PC-9 (cell line): ENCODE results near the gene RBX1. TPM values are rescaled to one million over a fixed set of nuclear protein-coding genes. Genes with fewer than 3 reads are reported as not detected.
A peak's percentile ranks its signal among the peaks of the same experiment; 100 is the strongest.

ENCODE experiments used
- BruUV-seq: library from RNA; stranded (reverse); fragments of 400-500 nt; replicated peaks from 2 replicates; lab custom pipeline; 2021; lab: Mats Ljungman, UMichigan
- CTCF ChIA-PET: fragments of 300-600 bp; sonication (Branson Sonifier 250); formaldehyde crosslinking; loops from one replicate; lab custom pipeline; 2022; ENCODE audit warnings: antibody characterized with exemption; lab: Charles Lee
- POLR2A ChIA-PET: fragments of 300-600 bp; sonication (Branson Sonifier 250); formaldehyde crosslinking; loops from one replicate; lab custom pipeline; 2022; ENCODE audit warnings: antibody characterized with exemption; ENCODE audit not compliant: unreplicated experiment; lab: Charles Lee
- DNase-seq, 2 experiments: peaks; one replicate each; pipeline versions ENCODE4 v3.0.0 to v3.0.0-alpha.2; 2015 to 2022; ENCODE audit warnings: mixed read lengths in 1 of 2
- H2AFZ ChIP-seq: fragments of 200-600 bp; sonication (generic); 2 replicates; pipeline ENCODE4 v1.8.1; 2017; ENCODE audit warnings: antibody characterized with exemption
- H3F3A ChIP-seq: fragments of 200-600 bp; sonication (generic); 2 replicates; pipeline ENCODE4 v1.8.1; 2017; ENCODE audit warnings: antibody characterized with exemption, mild to moderate bottlenecking, low read depth; ENCODE audit not compliant: insufficient read depth
- H3K27ac ChIP-seq: fragments of 200-600 bp; sonication (generic); 2 replicates; pipeline ENCODE4 v1.6.1; 2016; ENCODE audit warnings: mixed run types
- H3K27me3 ChIP-seq: fragments of 200-600 bp; sonication (generic); 2 replicates; pipeline ENCODE4 v1.6.1; 2016; ENCODE audit warnings: low read depth, mixed run types; ENCODE audit not compliant: insufficient read depth
- H3K36me3 ChIP-seq: fragments of 200-600 bp; sonication (generic); 2 replicates; pipeline ENCODE4 v1.6.1; 2016; ENCODE audit warnings: low read depth, mixed run types
- H3K4me1 ChIP-seq: fragments of 200-600 bp; sonication (generic); replicated peaks from 2 replicates; pipeline ENCODE4 v1.6.1; 2016; ENCODE audit warnings: mixed run types; ENCODE audit not compliant: insufficient read depth
- H3K4me2 ChIP-seq: fragments of 200-600 bp; sonication (generic); 2 replicates; pipeline ENCODE4 v1.6.1; 2017; ENCODE audit warnings: mixed run types
- H3K4me3 ChIP-seq: fragments of 200-600 bp; sonication (generic); 2 replicates; pipeline ENCODE4 v1.6.1; 2016; ENCODE audit warnings: mixed run types
- H3K79me2 ChIP-seq: fragments of 200-600 bp; sonication (generic); 2 replicates; pipeline ENCODE4 v1.6.1; 2017; ENCODE audit warnings: low read depth, mixed run types
- H3K9me2 ChIP-seq: fragments of 200-600 bp; sonication (generic); 2 replicates; pipeline ENCODE4 v1.8.1; 2017; ENCODE audit warnings: mild to moderate bottlenecking; ENCODE audit not compliant: insufficient read depth
- H3K9me3 ChIP-seq: fragments of 200-600 bp; sonication (generic); 2 replicates; pipeline ENCODE4 v1.8.1; 2016; ENCODE audit warnings: low read depth; ENCODE audit not compliant: insufficient read depth
- H4K20me1 ChIP-seq: fragments of 200-600 bp; sonication (generic); 2 replicates; pipeline ENCODE4 v1.8.1; 2017; ENCODE audit not compliant: insufficient read depth
- CTCF ChIP-seq: fragments of 200-600 bp; sonication (generic); conservative IDR thresholded peaks from 2 replicates; pipeline ENCODE4 v1.6.1; 2017; ENCODE audit warnings: mixed run types, antibody characterized with exemption, mild to moderate bottlenecking, moderate library complexity
- EZH2 ChIP-seq: fragments of 200-600 bp; sonication (generic); IDR thresholded peaks from 2 replicates; pipeline ENCODE4 v1.8.0; 2017; ENCODE audit warnings: antibody characterized with exemption, low read depth
- intact Hi-C: fragments of 100-400 bp; cut with micrococcal nuclease; formaldehyde crosslinking; loops from one replicate; pipeline ENCODE4 v1.10.0; 2022; ENCODE audit not compliant: unreplicated experiment
- total RNA-seq: library from RNA; stranded (reverse); gene quantifications from 2 replicates; pipeline ENCODE4 v1.2.3, GENCODE V29; 2021

RBX1 gene
- total RNA-seq, 1 experiment from 2014 or later = 52.9 TPM

GRCh38 chr22:41022470-41023298, 71.5 kb downstream of the RBX1 start:
- no peaks in the 10 kb centered on the region for H4K20me1 ChIP-seq
- TF ChIP-seq CTCF (no peak), EZH2 (no peak)
- peak; percentile 68 to 92 for DNase-seq

More at GRCh38 chr22:41022470-41023298, 71.5 kb downstream of the RBX1 start:
- POLR2A ChIA-PET = interaction anchor here (0.6 to 1.5 kb wide), 5 partner anchors 14 to 83 kb away, joined by 7 to 21 read pairs (median 7); partner anchors contain the start of gene RBX1
- Histone ChIP-seq H3K27ac (peak overlapping the region; percentile 95), H2AFZ (peak overlapping the region; percentile 75), H3K27me3 (no peaks in the 10 kb centered on the region), H3K9me3 (no peaks in the 10 kb centered on the region), H3K4me1 (peaks cover 15% of the 10 kb centered on the region), H3K4me3 (peak overlapping the region; percentile 69), H3K9me2 (no peaks in the 10 kb centered on the region), H3F3A (peaks cover 39% of the 10 kb centered on the region), H3K4me2 (peak overlapping the region; percentile 85), H3K79me2 (peaks cover 11% of the 10 kb centered on the region; the same call in 1 of the 2 replicates), H3K36me3 (no peaks in the 10 kb centered on the region)
- CTCF ChIA-PET = interaction anchor here (0.6 to 0.7 kb wide), 2 partner anchors 100 to 182 kb away, joined by 4 to 6 read pairs; no protein-coding TSS in a partner anchor
- intact Hi-C loops = no loop called here
- BruUV-seq = TSS peak; percentile 77

Other genes starting within 250 kb of the RBX1 start
- 25.0 and 28.1 TPM in 2 replicates for gene SLC25A17, start 132.0 kb upstream of the RBX1 start, total RNA-seq
- 285 and 303 TPM in 2 replicates for gene ST13, start 94.7 kb upstream of the RBX1 start, total RNA-seq
- gene XPNPEP3, start 94.2 kb upstream of the RBX1 start, total RNA-seq = 34.3 and 42.7 TPM in 2 replicates
- not detected in 2 replicates for gene DNAJB7, start 89.3 kb upstream of the RBX1 start, total RNA-seq
- gene EP300, start 141.2 kb downstream of the RBX1 start, total RNA-seq = 53.4 and 64.3 TPM in 2 replicates